ENCODE results near the gene CLBA1.
"Not testable (repeated sequence)": the region's sequence is repeated elsewhere in the genome, so short reads cannot be mapped to it uniquely, and the experiment has no call there.

The CLBA1 gene

GRCh38 chr14:105026802-105027563 lies 41.4 kb downstream of the CLBA1 start:
- peak; percentile 65 for DNase-seq

- DNase-seq, result peak; percentile 45
Measured at GRCh38 chr14:105027718-105028117, 42.1 kb downstream of the CLBA1 start.

- DNase-seq, result peak; percentile 62
Measured at GRCh38 chr14:105028251-105028927, 42.8 kb downstream of the CLBA1 start.

- DNase-seq, result no peak
Measured at GRCh38 chr14:105029402-105029801, 43.8 kb downstream of the CLBA1 start.

- DNase-seq, result no peak
Measured at GRCh38 chr14:105030194-105030593, 44.6 kb downstream of the CLBA1 start.

- DNase-seq, result no peak
Measured at GRCh38 chr14:105030836-105031396, 45.3 kb downstream of the CLBA1 start.

GRCh38 chr14:105032451-105032901 lies 46.9 kb downstream of the CLBA1 start:
- DNase-seq, result peak; percentile 12

GRCh38 chr14:105033412-105033900 lies 47.9 kb downstream of the CLBA1 start:
- not testable (repeated sequence) for DNase-seq

GRCh38 chr14:105034315-105035039 lies 48.9 kb downstream of the CLBA1 start:
- DNase-seq, result no peak

- DNase-seq, result not testable (repeated sequence)
Measured at GRCh38 chr14:105035616-105036015, 50.0 kb downstream of the CLBA1 start.

- DNase-seq, result no peak
Measured at GRCh38 chr14:105039458-105040205, 54.0 kb downstream of the CLBA1 start.

GRCh38 chr14:105041841-105042765 lies 56.5 kb downstream of the CLBA1 start:
- DNase-seq, result no peak

GRCh38 chr14:105042813-105043212 lies 57.2 kb downstream of the CLBA1 start:
- DNase-seq, result no peak

- no peak for DNase-seq
Measured at GRCh38 chr14:105043641-105044040, 58.1 kb downstream of the CLBA1 start.

All from fibroblast of skin of right quadriceps (primary cell).